Measurements from ENCODE around the gene UTP4.

The UTP4 gene

GRCh38 chr16:69191136-69191535, 58.7 kb downstream of the UTP4 start:
- no peak overlapping the region for H3K4me3 ChIP-seq (ENCODE audit: low read depth, low read length)
- in situ Hi-C loops (cut with HindIII; ENCODE audit: low sequenced_read_pairs), result no loop called here
- no peak for DNase-seq (ENCODE audit: low read depth)
- TF ChIP-seq CTCF (IDR thresholded peaks at IDR 0.05; ENCODE audit: low read depth, low read length, missing control alignments), result no peak

GRCh38 chr16:69193855-69194254, 61.4 kb downstream of the UTP4 start:
- in situ Hi-C loops (cut with HindIII; ENCODE audit: low sequenced_read_pairs), result no loop called here
- no peak overlapping the region for H3K4me3 ChIP-seq (ENCODE audit: low read depth, low read length)
- TF ChIP-seq CTCF (IDR thresholded peaks at IDR 0.05; ENCODE audit: low read depth, low read length, missing control alignments), result no peak
- DNase-seq (ENCODE audit: low read depth), result no peak

GRCh38 chr16:69194488-69194887, 62.0 kb downstream of the UTP4 start:
- no peak overlapping the region for H3K4me3 ChIP-seq (ENCODE audit: low read depth, low read length)
- DNase-seq (ENCODE audit: low read depth), result no peak
- no peak for TF ChIP-seq CTCF (IDR thresholded peaks at IDR 0.05; ENCODE audit: low read depth, low read length, missing control alignments)
- in situ Hi-C loops (cut with HindIII; ENCODE audit: low sequenced_read_pairs), result no loop called here

GRCh38 chr16:69195369-69196029, 63.0 kb downstream of the UTP4 start:
- DNase-seq (ENCODE audit: low read depth), result no peak
- TF ChIP-seq CTCF (IDR thresholded peaks at IDR 0.05; ENCODE audit: low read depth, low read length, missing control alignments), result no peak
- H3K4me3 ChIP-seq (ENCODE audit: low read depth, low read length), result no peak overlapping the region
- in situ Hi-C loops (cut with HindIII; ENCODE audit: low sequenced_read_pairs), result no loop called here

GRCh38 chr16:69197573-69197972, 65.1 kb downstream of the UTP4 start:
- in situ Hi-C loops (cut with HindIII; ENCODE audit: low sequenced_read_pairs), result no loop called here
- DNase-seq (ENCODE audit: low read depth), result no peak
- no peak for TF ChIP-seq CTCF (IDR thresholded peaks at IDR 0.05; ENCODE audit: low read depth, low read length, missing control alignments)
- no peak overlapping the region for H3K4me3 ChIP-seq (ENCODE audit: low read depth, low read length)

- TF ChIP-seq CTCF (IDR thresholded peaks at IDR 0.05; ENCODE audit: low read depth, low read length, missing control alignments), result no peak
- no peak for DNase-seq (ENCODE audit: low read depth)
- H3K4me3 ChIP-seq (ENCODE audit: low read depth, low read length), result no peak overlapping the region
- in situ Hi-C loops (cut with HindIII; ENCODE audit: low sequenced_read_pairs), result no loop called here
These were observed 66.9 kb downstream of the UTP4 start for GRCh38 chr16:69199382-69199781.
